VCaP (cell line): Measurements from ENCODE around the gene WDR1.

Experiments
- H3K27ac ChIP-seq: fragments of 450-650 bp; 2 replicates; pipeline ENCODE4 v1.5.1; 2017
- CTCF ChIP-seq: fragments of 450-650 bp; conservative IDR thresholded peaks from 2 replicates; pipeline ENCODE4 v1.5.1; 2017; ENCODE audit warnings: mild to moderate bottlenecking, moderate library complexity

WDR1 gene

DNA sequence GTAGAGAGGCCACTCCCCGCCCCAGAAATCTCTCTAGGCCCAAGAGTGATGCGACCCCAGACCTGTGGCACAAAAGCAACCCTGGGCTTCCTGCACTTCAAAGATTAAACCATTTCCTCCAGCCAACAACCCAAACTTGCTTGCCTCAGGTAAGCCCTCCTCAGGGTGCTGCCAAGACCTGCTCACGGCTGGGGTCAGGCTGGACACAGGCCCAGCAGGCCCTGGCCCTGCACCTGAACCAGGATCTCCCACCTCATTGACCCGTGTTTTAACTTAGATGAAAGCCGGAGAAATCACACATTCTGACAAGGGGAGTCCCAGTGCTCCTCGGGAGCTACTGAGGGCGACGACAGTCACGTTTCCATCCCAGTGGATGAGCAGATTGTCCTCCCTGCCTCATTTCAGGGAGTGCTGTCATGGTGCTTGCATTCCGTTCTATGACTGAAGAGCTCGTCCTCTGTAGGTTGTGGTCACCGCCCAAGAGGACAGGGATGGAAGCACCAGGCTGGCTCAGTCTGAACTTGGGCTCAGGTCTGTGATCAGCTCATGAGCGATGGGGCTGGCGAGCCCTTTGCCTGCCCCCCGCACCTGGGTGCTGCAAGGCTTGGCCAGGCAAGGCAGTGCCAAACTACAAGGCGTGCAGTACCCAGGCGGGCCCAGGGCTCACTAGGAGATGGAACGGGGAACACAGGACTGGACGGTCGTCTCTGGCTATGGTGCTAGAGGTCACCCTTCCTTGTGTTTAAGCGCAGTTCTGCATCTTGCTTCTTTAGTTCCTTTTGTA is 25.9 kb downstream of the WDR1 start:
- no peak overlapping the region for H3K27ac ChIP-seq
- TF ChIP-seq CTCF = no peak

- no peak overlapping the region for H3K27ac ChIP-seq
- peak; percentile 49 for TF ChIP-seq CTCF
These were observed 27.3 kb downstream of the WDR1 start for GRCh38 chr4:10089346-10089745.

- TF ChIP-seq CTCF = no peak
These were observed 28.2 kb downstream of the WDR1 start for GRCh38 chr4:10088135-10089010.

DNA sequence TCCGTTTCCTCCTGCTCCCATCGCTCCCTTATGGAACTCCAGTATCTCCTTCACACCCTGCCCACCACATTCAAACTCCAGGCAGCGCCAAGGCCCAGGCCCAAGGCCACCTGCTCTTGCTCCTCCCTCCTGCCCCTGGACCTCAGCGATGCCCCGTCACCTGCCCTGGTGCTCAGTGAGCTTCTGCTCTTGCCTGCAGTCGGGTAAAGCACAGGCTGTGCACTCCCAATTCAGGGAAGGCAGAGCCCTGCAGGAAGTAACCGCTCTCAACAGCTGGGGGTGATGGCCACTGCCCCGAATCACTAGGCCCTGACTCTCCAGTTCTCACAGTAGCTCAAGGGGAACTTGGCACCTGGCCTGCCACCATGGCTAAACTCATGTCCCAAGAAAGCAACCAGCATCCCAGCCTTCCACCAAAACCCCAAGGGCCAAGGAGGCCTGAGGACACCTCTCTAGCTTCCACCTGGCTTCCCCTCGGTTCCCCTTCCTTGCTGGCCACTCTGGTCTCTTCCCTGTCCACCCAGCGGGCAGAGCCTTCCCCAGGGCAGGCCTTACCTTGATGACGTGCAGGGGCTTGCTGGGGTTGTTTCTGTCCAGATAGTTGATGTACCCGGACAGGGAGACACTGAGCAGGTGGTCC is 29.3 kb downstream of the WDR1 start:
- H3K27ac ChIP-seq = no peak overlapping the region
- TF ChIP-seq CTCF = no peak

More at GRCh38 chr4:10088135-10089010, 28.2 kb downstream of the WDR1 start:
- no peak overlapping the region for H3K27ac ChIP-seq

GRCh38 chr4:10086506-10087120 is 30.0 kb downstream of the WDR1 start:
- no peak for TF ChIP-seq CTCF
- no peak overlapping the region for H3K27ac ChIP-seq

- no peak for TF ChIP-seq CTCF
- no peak overlapping the region for H3K27ac ChIP-seq
These were observed 30.6 kb downstream of the WDR1 start for GRCh38 chr4:10085828-10086505.
